ENCODE data around the gene SRRM2. TPM values are rescaled to one million over a fixed set of nuclear protein-coding genes. Genes with fewer than 3 reads are reported as not detected.

SRRM2 gene
- total and polyA plus RNA-seq, 4 donors = 316 to 589 (median 447) TPM

DNA sequence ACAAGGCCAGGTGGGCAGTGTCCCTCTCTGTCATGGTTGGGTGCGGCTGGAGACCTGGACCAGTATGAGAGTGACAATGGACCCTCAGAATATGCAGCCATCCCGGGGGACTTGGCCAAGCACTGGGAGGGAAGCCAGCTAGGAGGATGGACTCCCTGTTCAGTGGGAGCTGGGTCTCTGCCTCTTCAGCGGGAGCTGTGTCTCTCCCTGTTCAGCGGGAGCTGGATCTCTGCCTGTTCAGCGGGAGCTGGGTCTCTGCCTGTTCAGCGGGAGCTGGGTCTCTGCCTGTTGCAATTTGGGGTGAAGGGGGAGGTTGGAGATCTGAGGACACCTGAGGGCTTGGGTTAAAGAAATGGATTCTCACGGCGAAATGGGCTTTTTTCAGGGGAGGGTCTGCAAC lies 38.7 kb downstream of the SRRM2 start:
- DNase-seq (no peak), ATAC-seq (ENCODE audit: insufficient read depth, low FRiP score) (no peak)
- Histone ChIP-seq H3K27me3 (ENCODE audit: control insufficient read depth in 3 of 3, insufficient read depth in 3 of 3, low read length in 2 of 3) (peaks cover 0 to 21% (median 8%) of the 10 kb centered on the region in 3 donors), H3K4me3 (no peak overlapping the region), H3K4me1 (ENCODE audit: control insufficient read depth in 5 of 5, insufficient read depth in 5 of 5, low read length in 5 of 5) (peaks cover 0 to 1% (median 0%) of the 10 kb centered on the region in 5 donors), H3K27ac (ENCODE audit: low read depth in 1 of 2, low read length in 1 of 2) (no peak overlapping the region), H3K36me3 (ENCODE audit: control insufficient read depth in 4 of 4, insufficient read depth in 4 of 4, low read length in 4 of 4) (no peaks in the 10 kb centered on the region), H3K9ac (ENCODE audit: insufficient read depth in 1 of 2, low read length in 2 of 2) (no peak overlapping the region), H3K9me3 (ENCODE audit: control insufficient read depth in 4 of 4, insufficient read depth in 3 of 4, low read length in 3 of 4) (no peaks in the 10 kb centered on the region)
- WGBS, 2 donors = 83 to 88% methylated on average over 8 of the region's 8 CpGs
- TF ChIP-seq, protein P1, sequence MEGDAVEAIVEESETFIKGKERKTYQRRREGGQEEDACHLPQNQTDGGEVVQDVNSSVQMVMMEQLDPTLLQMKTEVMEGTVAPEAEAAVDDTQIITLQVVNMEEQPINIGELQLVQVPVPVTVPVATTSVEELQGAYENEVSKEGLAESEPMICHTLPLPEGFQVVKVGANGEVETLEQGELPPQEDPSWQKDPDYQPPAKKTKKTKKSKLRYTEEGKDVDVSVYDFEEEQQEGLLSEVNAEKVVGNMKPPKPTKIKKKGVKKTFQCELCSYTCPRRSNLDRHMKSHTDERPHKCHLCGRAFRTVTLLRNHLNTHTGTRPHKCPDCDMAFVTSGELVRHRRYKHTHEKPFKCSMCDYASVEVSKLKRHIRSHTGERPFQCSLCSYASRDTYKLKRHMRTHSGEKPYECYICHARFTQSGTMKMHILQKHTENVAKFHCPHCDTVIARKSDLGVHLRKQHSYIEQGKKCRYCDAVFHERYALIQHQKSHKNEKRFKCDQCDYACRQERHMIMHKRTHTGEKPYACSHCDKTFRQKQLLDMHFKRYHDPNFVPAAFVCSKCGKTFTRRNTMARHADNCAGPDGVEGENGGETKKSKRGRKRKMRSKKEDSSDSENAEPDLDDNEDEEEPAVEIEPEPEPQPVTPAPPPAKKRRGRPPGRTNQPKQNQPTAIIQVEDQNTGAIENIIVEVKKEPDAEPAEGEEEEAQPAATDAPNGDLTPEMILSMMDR (IDR thresholded peaks at IDR 0.05; ENCODE audit: control extremely low read depth, extremely low read depth) = no peak

DNA sequence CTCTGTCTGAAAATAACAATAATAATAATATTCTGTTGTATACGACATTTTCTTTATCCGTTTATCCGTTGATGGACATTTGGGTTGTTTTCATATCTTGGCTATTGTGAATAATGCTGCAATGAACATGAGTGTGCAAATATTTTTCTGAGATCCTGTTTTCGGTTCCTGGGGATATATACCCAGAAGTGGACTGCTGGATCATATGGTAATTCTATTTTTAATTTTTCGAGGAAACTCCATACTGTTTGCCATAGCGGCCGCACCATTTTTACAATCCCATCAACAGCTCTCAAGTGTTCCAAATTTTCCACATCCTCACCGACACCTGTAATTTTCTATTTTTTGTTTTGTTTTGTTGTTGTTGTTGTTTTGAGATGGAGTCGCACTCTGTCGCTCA lies 40.5 kb downstream of the SRRM2 start:
- Histone ChIP-seq H3K36me3 (ENCODE audit: control insufficient read depth in 4 of 4, insufficient read depth in 4 of 4, low read length in 4 of 4) (no peaks in the 10 kb centered on the region), H3K4me3 (no peak overlapping the region), H3K27ac (ENCODE audit: low read depth in 1 of 2, low read length in 1 of 2) (no peak overlapping the region), H3K27me3 (ENCODE audit: control insufficient read depth in 3 of 3, insufficient read depth in 3 of 3, low read length in 2 of 3) (peaks cover 0 to 17% (median under 1%) of the 10 kb centered on the region in 3 donors), H3K9me3 (ENCODE audit: control insufficient read depth in 4 of 4, insufficient read depth in 3 of 4, low read length in 3 of 4) (no peaks in the 10 kb centered on the region), H3K9ac (ENCODE audit: insufficient read depth in 1 of 2, low read length in 2 of 2) (no peak overlapping the region), H3K4me1 (ENCODE audit: control insufficient read depth in 5 of 5, insufficient read depth in 5 of 5, low read length in 5 of 5) (peaks cover 0 to 1% (median 0%) of the 10 kb centered on the region in 5 donors)
- 75 to 77% methylated on average over 10 of the region's 10 CpGs for whole genome bisulfite sequencing, 2 donors
- TF ChIP-seq, protein P1 (IDR thresholded peaks at IDR 0.05; ENCODE audit: control extremely low read depth, extremely low read depth) = no peak
- DNase-seq (no peak), ATAC-seq (ENCODE audit: insufficient read depth, low FRiP score) (no peak)

DNA sequence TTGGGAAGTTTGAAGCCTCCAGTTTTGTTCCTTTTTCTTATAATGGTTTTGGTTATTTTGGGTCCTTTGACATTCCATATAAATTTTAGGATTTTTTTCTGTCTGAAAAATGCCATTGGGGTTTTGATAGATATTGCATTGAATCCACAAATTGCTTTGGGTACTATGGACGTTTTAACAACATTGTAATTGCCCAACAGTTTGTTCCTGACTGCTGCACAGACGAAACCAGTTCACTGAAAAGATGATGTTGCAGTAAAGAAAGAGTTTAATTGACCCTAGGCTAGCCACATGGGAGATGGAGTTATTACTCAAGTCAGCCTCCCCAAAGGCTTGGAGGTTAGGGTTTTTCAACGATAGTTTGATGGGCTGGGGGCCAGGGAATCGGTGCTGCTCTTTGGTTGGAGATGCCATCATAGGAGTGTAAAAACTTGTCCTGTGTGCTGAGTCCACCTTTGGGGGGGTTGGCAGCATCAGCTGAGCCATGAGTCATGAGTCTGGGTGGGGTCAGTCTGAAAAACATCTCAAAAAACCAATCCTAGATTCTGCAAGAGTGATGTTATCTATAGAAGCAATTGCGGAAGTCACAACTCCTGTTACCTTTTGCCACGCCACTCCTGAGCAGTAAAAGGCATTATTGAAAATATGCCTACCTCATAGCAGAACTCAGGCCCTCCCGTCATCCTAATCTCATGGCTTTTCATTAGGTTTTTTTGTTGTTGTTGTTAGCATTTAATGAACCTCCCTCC lies 43.1 kb downstream of the SRRM2 start:
- Histone ChIP-seq H3K27me3 (ENCODE audit: control insufficient read depth in 3 of 3, insufficient read depth in 3 of 3, low read length in 2 of 3) (peaks cover 0 to 11% (median 0%) of the 10 kb centered on the region in 3 donors), H3K4me3 (no peak overlapping the region), H3K9ac (ENCODE audit: insufficient read depth in 1 of 2, low read length in 2 of 2) (no peak overlapping the region), H3K36me3 (ENCODE audit: control insufficient read depth in 4 of 4, insufficient read depth in 4 of 4, low read length in 4 of 4) (no peaks in the 10 kb centered on the region), H3K27ac (ENCODE audit: low read depth in 1 of 2, low read length in 1 of 2) (no peak overlapping the region), H3K4me1 (ENCODE audit: control insufficient read depth in 5 of 5, insufficient read depth in 5 of 5, low read length in 5 of 5) (peaks cover 0 to 1% (median 0%) of the 10 kb centered on the region in 5 donors), H3K9me3 (ENCODE audit: control insufficient read depth in 4 of 4, insufficient read depth in 3 of 4, low read length in 3 of 4) (no peaks in the 10 kb centered on the region)
- ATAC-seq (ENCODE audit: insufficient read depth, low FRiP score) (no peak), DNase-seq (no peak)
- 64 to 65% methylated on average over 7 of the region's 7 CpGs for WGBS, 2 donors
- TF ChIP-seq, protein P1 (IDR thresholded peaks at IDR 0.05; ENCODE audit: control extremely low read depth, extremely low read depth) = no peak
